ENCODE data around the gene TSPAN18.

- TF ChIP-seq CTCF (IDR thresholded peaks at IDR 0.05; ENCODE audit: poor library complexity): no peak
- no peak for TF ChIP-seq EZH2 (IDR thresholded peaks at IDR 0.05; ENCODE audit: borderline replicate concordance)
- TF ChIP-seq EZH2phosphoT487 (IDR thresholded peaks at IDR 0.05; ENCODE audit: low read depth, severe bottlenecking, unreplicated experiment): no peak
These were observed 34.3 kb upstream of the TSPAN18 start for GRCh38 chr11:44692460-44692859.
